IPS-11a (cell line): Measurements from ENCODE around the gene SMARCA1.

ENCODE experiments used
- H3K4me3 ChIP-seq: one replicate; pipeline ENCODE4 v1.5.1; 2013; ENCODE audit warnings: low read depth, low read length, control low read depth

Gene SMARCA1

DNA sequence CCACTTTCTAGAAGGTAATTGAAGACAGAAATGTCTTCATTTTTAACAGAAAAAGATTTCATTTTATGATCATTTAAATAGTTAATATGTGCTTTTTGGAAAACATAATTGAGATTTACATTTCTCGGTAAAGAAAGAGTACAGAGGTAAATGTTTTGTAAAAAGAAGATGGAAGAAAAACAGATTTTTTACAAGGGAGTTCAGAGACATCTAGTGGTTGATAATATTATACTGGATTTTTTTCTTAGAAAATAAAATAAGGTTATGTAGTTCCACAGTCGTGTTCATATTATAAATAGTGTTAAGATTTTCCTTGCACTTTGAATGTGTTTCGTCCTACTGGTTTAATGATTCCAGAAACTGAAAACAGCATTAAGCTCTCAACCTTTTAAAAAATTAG lies 60.6 kb downstream of the SMARCA1 start:
- no peak overlapping the region for H3K4me3 ChIP-seq

DNA sequence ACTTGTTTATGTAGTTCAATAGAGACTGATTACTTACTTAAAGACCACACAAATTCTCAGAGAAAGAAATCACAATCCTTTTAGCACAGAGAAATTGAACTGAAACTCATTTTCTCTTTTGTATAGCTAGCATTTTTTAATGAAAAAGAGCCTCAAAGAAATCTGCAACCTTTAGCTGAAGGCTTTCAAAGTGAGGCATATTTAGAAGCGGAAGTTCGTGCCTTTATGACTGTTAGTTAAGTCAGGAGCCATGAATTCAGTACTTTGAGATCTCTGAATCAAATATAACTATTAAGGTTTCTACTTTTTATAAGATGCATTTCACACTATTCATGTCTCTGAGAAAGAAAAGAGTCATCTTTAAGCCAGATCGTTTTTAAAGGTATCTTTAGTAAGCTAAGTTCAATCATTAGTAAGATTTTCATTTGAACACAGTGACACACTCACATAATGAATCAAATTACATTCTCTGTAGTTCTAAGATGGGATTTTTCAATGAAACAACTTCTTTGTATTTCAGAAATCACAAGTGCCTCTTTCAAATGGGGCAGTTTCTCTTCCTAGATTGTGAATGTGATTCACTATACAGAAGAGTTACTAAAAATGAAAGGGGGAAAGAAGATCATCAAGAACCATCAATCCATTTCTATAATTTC lies 61.4 kb downstream of the SMARCA1 start:
- no peak overlapping the region for H3K4me3 ChIP-seq

- no peak overlapping the region for H3K4me3 ChIP-seq
Measured at GRCh38 chrX:129452523-129452922, 70.8 kb downstream of the SMARCA1 start.

GRCh38 chrX:129450123-129450522 lies 73.2 kb downstream of the SMARCA1 start:
- no peak overlapping the region for H3K4me3 ChIP-seq

GRCh38 chrX:129449148-129449547 lies 74.1 kb downstream of the SMARCA1 start:
- H3K4me3 ChIP-seq: no peak overlapping the region

GRCh38 chrX:129445436-129445835 lies 77.9 kb downstream of the SMARCA1 start:
- no peak overlapping the region for H3K4me3 ChIP-seq

- H3K4me3 ChIP-seq: no peak overlapping the region
Measured at GRCh38 chrX:129433945-129434344, 89.3 kb downstream of the SMARCA1 start.

DNA sequence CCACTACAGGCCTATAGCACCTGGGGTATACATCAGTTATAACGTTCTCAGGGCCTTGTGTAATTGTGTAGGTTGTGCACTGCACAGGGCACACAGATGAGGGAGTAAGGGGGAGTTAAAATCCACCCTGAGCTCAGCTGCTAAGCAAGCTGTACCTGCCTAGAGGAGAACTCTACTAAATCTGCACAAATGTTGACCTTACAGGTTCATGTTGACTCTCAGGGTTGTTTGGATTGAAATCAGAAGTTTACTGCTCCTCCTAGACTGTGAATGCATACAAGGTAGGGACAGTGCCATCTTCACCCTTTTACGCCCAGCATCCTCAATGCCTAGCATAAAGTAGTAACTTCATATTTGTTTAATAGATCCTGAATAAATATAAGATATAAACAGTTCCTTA lies 89.8 kb downstream of the SMARCA1 start:
- H3K4me3 ChIP-seq: no peak overlapping the region

GRCh38 chrX:129427267-129427666 lies 96.0 kb downstream of the SMARCA1 start:
- no peak overlapping the region for H3K4me3 ChIP-seq

GRCh38 chrX:129423191-129423590 lies 100.1 kb downstream of the SMARCA1 start:
- H3K4me3 ChIP-seq: no peak overlapping the region

GRCh38 chrX:129404670-129405008 lies 118.7 kb downstream of the SMARCA1 start:
- no peak overlapping the region for H3K4me3 ChIP-seq

- no peak overlapping the region for H3K4me3 ChIP-seq
Measured at GRCh38 chrX:129403974-129404669, 119.2 kb downstream of the SMARCA1 start.
